Measurements from ENCODE around the gene C6orf120. TPM values are rescaled to one million over a fixed set of nuclear protein-coding genes. Genes with fewer than 3 reads are reported as not detected.

Gene C6orf120
- polyA plus RNA-seq, 3 donors = 8.3 to 31.4 (median 28.5) TPM

- no peak overlapping the region for H3K9ac ChIP-seq (ENCODE audit: insufficient read depth, low read length, poor library complexity, severe bottlenecking)
- no peaks in the 10 kb centered on the region for H3K9me3 ChIP-seq (replicated peaks in 1 of 2; ENCODE audit: control insufficient read depth in 1 of 2, insufficient read depth in 1 of 2, low read length in 2 of 2)
- Mint-ChIP-seq H3K4me3 (no peak overlapping the region), H3K9me3 (peaks cover 0 to 2% (median 0%) of the 10 kb centered on the region in 7 donors), H3K27me3 (ENCODE audit: low read depth in 3 of 3) (peaks cover 0 to 4% (median 0%) of the 10 kb centered on the region in 3 donors), H3K27ac (no peak overlapping the region), H3K36me3 (peaks cover 32 to 39% of the 10 kb centered on the region in 2 donors), H3K4me1 (no peaks in the 10 kb centered on the region)
- TF ChIP-seq CTCF (IDR thresholded peaks at IDR 0.05) = no peak
- H3K36me3 ChIP-seq (replicated peaks in 1 of 2; ENCODE audit: control insufficient read depth in 1 of 2, insufficient read depth in 2 of 2, low read length in 2 of 2) = peaks cover 0 to 24% of the 10 kb centered on the region in 2 donors
- no peak overlapping the region for H3K27ac ChIP-seq (ENCODE audit: low read depth in 1 of 2, low read length in 2 of 2)
- 97% methylated on average over 7 of the region's 7 CpGs for WGBS (ENCODE audit: insufficient coverage)
- no peak overlapping the region for H3K4me2 ChIP-seq (replicated peaks; ENCODE audit: extremely low read depth, low read length, poor library complexity, severe bottlenecking)
- no peaks in the 10 kb centered on the region for H4K20me1 ChIP-seq (ENCODE audit: insufficient read depth, low read length)
- H3K27me3 ChIP-seq (ENCODE audit: control insufficient read depth in 2 of 2, insufficient read depth in 2 of 2, low read length in 2 of 2) = no peaks in the 10 kb centered on the region
- H3K4me1 ChIP-seq (ENCODE audit: control insufficient read depth in 1 of 2, insufficient read depth in 2 of 2, low read length in 2 of 2) = no peaks in the 10 kb centered on the region
- intact Hi-C loops (cut with micrococcal nuclease) = no loop called here
- H3K4me3 ChIP-seq (replicated peaks in 1 of 3; ENCODE audit: low read depth in 2 of 3, low read length in 3 of 3) = no peak overlapping the region
- H3K79me2 ChIP-seq (ENCODE audit: insufficient read depth, low read length) = no peaks in the 10 kb centered on the region
- DNase-seq = no peak
- no peak overlapping the region for H2AFZ ChIP-seq (ENCODE audit: insufficient read depth, low read depth, low read length, poor library complexity, severe bottlenecking)
These were observed 40.6 kb upstream of the C6orf120 start for GRCh38 chr6:169661391-169661756.

GRCh38 chr6:169663468-169663867, 38.5 kb upstream of the C6orf120 start:
- no peak for TF ChIP-seq CTCF (IDR thresholded peaks at IDR 0.05)
- Mint-ChIP-seq H3K36me3 (peaks cover 40 to 42% of the 10 kb centered on the region in 2 donors), H3K27me3 (ENCODE audit: low read depth in 3 of 3) (no peaks in the 10 kb centered on the region), H3K4me3 (no peak overlapping the region), H3K4me1 (no peaks in the 10 kb centered on the region), H3K9me3 (peaks cover 0 to 2% (median 0%) of the 10 kb centered on the region in 7 donors), H3K27ac (peak overlapping the region in 2 of 7 donors; percentile 18 to 31)
- H3K27ac ChIP-seq (ENCODE audit: low read depth in 1 of 2, low read length in 2 of 2) = no peak overlapping the region
- no peaks in the 10 kb centered on the region for H3K9me3 ChIP-seq (replicated peaks in 1 of 2; ENCODE audit: control insufficient read depth in 1 of 2, insufficient read depth in 1 of 2, low read length in 2 of 2)
- no peaks in the 10 kb centered on the region for H3K4me1 ChIP-seq (ENCODE audit: control insufficient read depth in 1 of 2, insufficient read depth in 2 of 2, low read length in 2 of 2)
- WGBS (ENCODE audit: insufficient coverage) = 95% methylated on average over 8 of the region's 8 CpGs
- no peak overlapping the region for H2AFZ ChIP-seq (ENCODE audit: insufficient read depth, low read depth, low read length, poor library complexity, severe bottlenecking)
- peaks cover 4 to 18% of the 10 kb centered on the region in 2 donors for H3K36me3 ChIP-seq (replicated peaks in 1 of 2; ENCODE audit: control insufficient read depth in 1 of 2, insufficient read depth in 2 of 2, low read length in 2 of 2)
- intact Hi-C loops (cut with micrococcal nuclease) = no loop called here
- H3K4me3 ChIP-seq (replicated peaks in 1 of 3; ENCODE audit: low read depth in 2 of 3, low read length in 3 of 3) = no peak overlapping the region
- H3K9ac ChIP-seq (ENCODE audit: insufficient read depth, low read length, poor library complexity, severe bottlenecking) = no peak overlapping the region
- H3K4me2 ChIP-seq (replicated peaks; ENCODE audit: extremely low read depth, low read length, poor library complexity, severe bottlenecking) = no peak overlapping the region
- no peak for DNase-seq
- H3K79me2 ChIP-seq (ENCODE audit: insufficient read depth, low read length) = no peaks in the 10 kb centered on the region
- H3K27me3 ChIP-seq (ENCODE audit: control insufficient read depth in 2 of 2, insufficient read depth in 2 of 2, low read length in 2 of 2) = no peaks in the 10 kb centered on the region
- no peaks in the 10 kb centered on the region for H4K20me1 ChIP-seq (ENCODE audit: insufficient read depth, low read length)

Measured in CD14-positive monocyte (primary cell).